Esophagus squamous epithelium (tissue), 4 donors: ENCODE measurements around the gene CA14.

Experiments
- POLR2A ChIP-seq, 4 donors: fragments of 450-650 bp; IDR thresholded peaks; one replicate each; pipeline ENCODE4 v1.6.1; 2017; ENCODE audit warnings: antibody characterized with exemption in 4 of 4, mild to moderate bottlenecking in 4 of 4, moderate library complexity in 3 of 4
- TF ChIP-seq, protein P1 (sequence below), 6 experiments: fragments of 450-650 bp in 4 of 6; fragments of 200-600 bp in 2 of 6; sonication (generic) in 2 of 6; IDR thresholded peaks; one replicate each; pipeline ENCODE4 v1.5.1; 2016 to 2019; ENCODE audit warnings: antibody characterized with exemption in 6 of 6, mild to moderate bottlenecking in 4 of 6, moderate library complexity in 4 of 6

- TF ChIP-seq, protein P1, sequence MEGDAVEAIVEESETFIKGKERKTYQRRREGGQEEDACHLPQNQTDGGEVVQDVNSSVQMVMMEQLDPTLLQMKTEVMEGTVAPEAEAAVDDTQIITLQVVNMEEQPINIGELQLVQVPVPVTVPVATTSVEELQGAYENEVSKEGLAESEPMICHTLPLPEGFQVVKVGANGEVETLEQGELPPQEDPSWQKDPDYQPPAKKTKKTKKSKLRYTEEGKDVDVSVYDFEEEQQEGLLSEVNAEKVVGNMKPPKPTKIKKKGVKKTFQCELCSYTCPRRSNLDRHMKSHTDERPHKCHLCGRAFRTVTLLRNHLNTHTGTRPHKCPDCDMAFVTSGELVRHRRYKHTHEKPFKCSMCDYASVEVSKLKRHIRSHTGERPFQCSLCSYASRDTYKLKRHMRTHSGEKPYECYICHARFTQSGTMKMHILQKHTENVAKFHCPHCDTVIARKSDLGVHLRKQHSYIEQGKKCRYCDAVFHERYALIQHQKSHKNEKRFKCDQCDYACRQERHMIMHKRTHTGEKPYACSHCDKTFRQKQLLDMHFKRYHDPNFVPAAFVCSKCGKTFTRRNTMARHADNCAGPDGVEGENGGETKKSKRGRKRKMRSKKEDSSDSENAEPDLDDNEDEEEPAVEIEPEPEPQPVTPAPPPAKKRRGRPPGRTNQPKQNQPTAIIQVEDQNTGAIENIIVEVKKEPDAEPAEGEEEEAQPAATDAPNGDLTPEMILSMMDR (IDR thresholded peaks at IDR 0.05): no peak
- peak in 2 of 4 donors; percentile 72 to 76 for TF ChIP-seq POLR2A (IDR thresholded peaks at IDR 0.05)
Observed at GRCh38 chr1:150234566-150235293, 22.8 kb upstream of the CA14 start.
